ENCODE measurements around the gene UTF1.

The UTF1 gene

DNA sequence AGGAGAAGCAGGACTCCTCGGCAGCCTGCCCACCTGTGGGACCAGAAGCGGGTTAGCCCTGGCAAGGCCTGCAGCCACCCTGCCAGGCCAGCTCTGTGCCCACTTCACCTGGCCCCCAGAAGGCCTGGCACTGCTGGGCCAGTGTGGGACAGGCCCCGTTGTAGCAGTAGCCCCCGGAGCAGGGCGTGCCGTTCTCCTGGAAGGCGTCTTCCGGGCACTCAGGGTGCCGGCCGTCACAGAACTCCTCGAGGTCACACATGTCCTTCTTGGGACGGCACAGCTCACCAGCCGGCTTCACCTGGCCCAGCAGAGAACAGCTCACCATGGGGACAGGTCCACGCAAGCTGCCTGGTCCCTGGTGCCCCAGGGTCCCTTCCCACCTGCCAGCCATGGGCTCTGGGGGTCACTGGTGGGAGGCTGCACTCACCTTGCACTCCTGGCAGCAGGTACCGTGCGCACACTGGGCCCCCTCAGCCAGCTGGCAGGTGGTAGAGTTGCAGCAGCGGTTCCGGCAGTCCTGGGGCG, 40.8 kb downstream of the UTF1 start:
- no peak for TF ChIP-seq CTCF (conservative IDR thresholded peaks at IDR 0.05; ENCODE audit: control insufficient read depth, insufficient read depth, low read depth, low read length)
- H3K4me3 ChIP-seq (ENCODE audit: control insufficient read depth, low read depth, low read length) = no peak overlapping the region
- DNase-seq (ENCODE audit: low read depth) = no peak

DNA sequence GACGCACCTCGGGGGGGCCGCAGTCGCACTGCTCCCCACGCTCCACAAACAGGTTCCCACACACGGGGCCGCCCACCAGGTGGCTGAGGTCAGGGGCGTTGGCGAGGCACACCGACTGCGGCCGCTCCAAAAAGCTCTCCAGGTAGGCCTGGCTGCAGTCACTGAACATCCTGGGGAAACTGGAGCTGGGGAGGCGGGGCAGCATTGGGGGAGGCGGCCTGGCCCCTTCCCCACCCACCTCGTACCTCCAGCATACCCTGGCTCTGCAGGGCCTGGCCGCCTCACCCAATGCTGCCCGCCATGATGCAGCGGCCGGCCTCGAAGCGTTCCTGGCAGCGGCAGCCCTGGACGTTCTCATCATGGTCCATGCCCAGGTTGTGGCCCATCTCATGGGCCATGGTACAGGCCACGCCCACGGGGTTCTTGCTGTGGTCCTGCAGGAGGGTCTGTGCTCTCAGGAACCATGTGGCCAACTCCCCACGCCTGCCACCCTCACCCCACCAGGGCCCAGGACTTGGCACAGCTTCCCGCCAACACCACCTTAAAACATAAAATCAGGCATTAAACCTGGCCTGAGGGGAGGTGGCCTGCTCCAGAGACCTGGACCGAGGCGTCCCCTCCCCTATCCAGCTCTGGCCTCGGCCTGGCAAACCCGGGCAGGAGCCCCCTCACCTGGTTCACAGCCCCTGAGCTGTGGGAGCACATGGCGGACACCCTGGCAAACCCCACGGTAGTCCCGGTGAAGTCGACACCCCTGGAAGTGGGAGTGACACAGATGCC, 41.7 kb downstream of the UTF1 start:
- H3K4me3 ChIP-seq (ENCODE audit: control insufficient read depth, low read depth, low read length) = no peak overlapping the region
- TF ChIP-seq CTCF (conservative IDR thresholded peaks at IDR 0.05; ENCODE audit: control insufficient read depth, insufficient read depth, low read depth, low read length) = no peak
- no peak for DNase-seq (ENCODE audit: low read depth)

DNA sequence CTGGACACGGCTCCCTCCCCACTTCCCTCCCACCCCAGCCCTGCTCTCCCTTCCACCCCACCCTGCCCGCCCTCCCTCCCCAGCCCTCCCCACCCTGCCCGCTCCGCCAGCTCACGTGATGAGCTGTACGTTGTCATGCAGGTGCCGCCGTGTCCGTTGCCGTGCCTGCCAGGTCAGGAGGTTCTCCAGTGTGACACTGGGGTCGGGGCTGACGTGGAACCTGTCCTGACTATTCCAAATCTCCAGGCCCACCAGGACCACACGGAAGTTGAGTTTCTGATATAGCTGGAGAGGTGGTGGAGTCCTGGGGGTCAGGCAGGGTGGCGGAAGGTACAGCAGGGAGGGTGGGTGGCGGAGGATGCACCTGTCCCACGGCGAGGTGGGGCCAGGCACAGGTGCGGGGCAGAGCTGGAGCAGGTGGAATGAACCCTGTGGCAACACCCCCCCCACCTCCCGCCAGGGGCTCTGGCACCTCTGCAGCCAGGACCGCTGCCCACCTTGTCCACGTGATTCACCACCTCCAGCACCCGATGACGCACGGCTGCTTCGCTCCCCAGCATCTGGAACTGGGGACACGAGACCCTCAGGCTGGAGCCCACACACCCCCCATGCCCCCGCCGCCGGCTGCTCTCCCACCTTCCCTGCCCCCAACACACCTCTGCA, 42.4 kb downstream of the UTF1 start:
- no peak for TF ChIP-seq CTCF (conservative IDR thresholded peaks at IDR 0.05; ENCODE audit: control insufficient read depth, insufficient read depth, low read depth, low read length)

GRCh38 chr10:133272964-133273420, 43.0 kb downstream of the UTF1 start:
- no peak for TF ChIP-seq CTCF (conservative IDR thresholded peaks at IDR 0.05; ENCODE audit: control insufficient read depth, insufficient read depth, low read depth, low read length)
- no peak overlapping the region for H3K4me3 ChIP-seq (ENCODE audit: control insufficient read depth, low read depth, low read length)
- no peak for DNase-seq (ENCODE audit: low read depth)

More for the DNA sequence above, 42.4 kb downstream of the UTF1 start:
- no peak overlapping the region for H3K4me3 ChIP-seq (ENCODE audit: control insufficient read depth, low read depth, low read length)
- no peak for DNase-seq (ENCODE audit: low read depth)

GRCh38 chr10:133273534-133274143, 43.6 kb downstream of the UTF1 start:
- no peak for DNase-seq (ENCODE audit: low read depth)
- H3K4me3 ChIP-seq (ENCODE audit: control insufficient read depth, low read depth, low read length) = no peak overlapping the region
- TF ChIP-seq CTCF (conservative IDR thresholded peaks at IDR 0.05; ENCODE audit: control insufficient read depth, insufficient read depth, low read depth, low read length) = no peak

DNA sequence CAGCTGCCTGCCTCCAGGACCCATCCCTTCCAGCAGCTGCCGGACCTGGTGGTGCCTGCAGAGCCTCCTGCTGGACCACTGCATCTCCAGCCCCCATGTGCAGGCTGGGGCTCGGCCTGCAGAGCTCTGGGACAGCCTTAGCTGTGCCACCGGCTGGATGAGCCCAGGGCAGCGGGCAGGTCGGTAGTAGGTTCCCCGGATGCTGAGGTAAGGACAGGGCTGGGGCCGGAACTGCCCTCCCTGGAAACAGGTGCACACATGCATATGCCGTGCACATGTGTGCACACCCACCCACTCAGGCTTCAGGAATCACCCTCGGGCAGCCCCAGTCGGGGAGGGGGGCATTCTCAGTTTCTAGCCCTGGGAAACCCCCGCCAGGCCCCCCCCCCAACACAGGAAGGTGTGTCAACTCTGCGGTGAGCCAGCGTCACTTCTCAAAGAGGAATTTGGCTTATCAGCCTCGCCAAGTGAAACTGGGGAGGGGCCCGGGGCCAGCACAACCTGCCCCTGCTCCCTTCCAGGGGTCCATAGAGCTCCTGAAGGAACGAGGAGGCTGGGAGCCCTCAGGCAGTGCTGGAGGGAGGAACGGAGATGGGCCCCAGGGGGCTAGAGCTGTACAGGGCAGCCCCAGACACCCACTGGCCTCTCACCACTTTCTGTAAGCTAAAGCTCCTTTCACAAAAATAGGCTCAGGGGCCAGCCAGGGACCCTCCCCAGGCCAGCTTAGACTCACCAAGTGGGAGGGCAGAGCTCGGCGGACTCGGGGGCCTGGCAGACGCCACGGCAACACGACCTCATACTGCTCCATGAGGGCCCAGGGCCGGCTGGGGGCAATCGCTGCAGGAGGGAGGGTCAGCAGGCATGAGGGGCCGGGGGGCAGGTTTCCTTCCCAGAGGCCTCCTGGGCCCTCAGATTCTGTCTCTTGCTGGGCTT, 45.0 kb downstream of the UTF1 start:
- TF ChIP-seq CTCF (conservative IDR thresholded peaks at IDR 0.05; ENCODE audit: control insufficient read depth, insufficient read depth, low read depth, low read length) = no peak
- no peak for DNase-seq (ENCODE audit: low read depth)

More for the DNA sequence above, 45.0 kb downstream of the UTF1 start:
- no peak overlapping the region for H3K4me3 ChIP-seq (ENCODE audit: control insufficient read depth, low read depth, low read length)

Data from fibroblast of mammary gland (primary cell).